GM12864 (cell line): ENCODE results near the gene SRGAP3.
"Not testable (repeated sequence)": the region's sequence is repeated elsewhere in the genome, so short reads cannot be mapped to it uniquely, and the experiment has no call there.

Source experiments
- DNase-seq: peaks from one replicate; pipeline ENCODE4 v3.0.0-alpha.2; 2011; ENCODE audit warnings: low read depth
- H3K4me3 ChIP-seq: 2 replicates; pipeline ENCODE4 v1.5.1; 2011; ENCODE audit warnings: mild to moderate bottlenecking, low read depth, low read length, control low read depth
- CTCF ChIP-seq: IDR thresholded peaks from 2 replicates; pipeline ENCODE4 v1.5.1; 2011; ENCODE audit warnings: low read depth, mild to moderate bottlenecking, moderate library complexity, low read length, control low read depth, inconsistent platforms; ENCODE audit errors: missing control alignments

Gene SRGAP3

GRCh38 chr3:9291821-9292410 is 42.5 kb upstream of the SRGAP3 start:
- TF ChIP-seq CTCF, result no peak
- DNase-seq, result no peak
- H3K4me3 ChIP-seq, result no peak overlapping the region

GRCh38 chr3:9290566-9290965 is 41.1 kb upstream of the SRGAP3 start:
- DNase-seq, result no peak
- H3K4me3 ChIP-seq, result no peak overlapping the region
- TF ChIP-seq CTCF, result no peak

- not testable (repeated sequence) for H3K4me3 ChIP-seq, DNase-seq
Observed at GRCh38 chr3:9281533-9281932, 32.1 kb upstream of the SRGAP3 start.

GRCh38 chr3:9280451-9281219 is 31.2 kb upstream of the SRGAP3 start:
- DNase-seq, result no peak
- TF ChIP-seq CTCF, result no peak
- H3K4me3 ChIP-seq, result no peak overlapping the region

GRCh38 chr3:9279966-9280365 is 30.5 kb upstream of the SRGAP3 start:
- DNase-seq, result no peak
- H3K4me3 ChIP-seq, result no peak overlapping the region
- TF ChIP-seq CTCF, result no peak

GRCh38 chr3:9278498-9278897 is 29.1 kb upstream of the SRGAP3 start:
- DNase-seq, result no peak
- no peak for TF ChIP-seq CTCF
- no peak overlapping the region for H3K4me3 ChIP-seq

- no peak for TF ChIP-seq CTCF
Observed at GRCh38 chr3:9278085-9278484, 28.6 kb upstream of the SRGAP3 start.

More at GRCh38 chr3:9278085-9278484, 28.6 kb upstream of the SRGAP3 start:
- no peak for DNase-seq
- H3K4me3 ChIP-seq, result no peak overlapping the region
